ENCODE results near the gene PRR36. TPM values are rescaled to one million over a fixed set of nuclear protein-coding genes. Genes with fewer than 3 reads are reported as not detected.

The PRR36 gene
- 1.9 TPM for total RNA-seq

GRCh38 chr19:7874076-7874896 is at the start of gene PRR36:
Gene PRR36, minus strand, starts transcription at chr19:7874390. Its CDS starts 701 bp downstream, at chr19:7873689.

GRCh38 chr19:7919610-7920518 is 45.7 kb upstream of the PRR36 start, which contains the start of gene SNAPC2:
Gene SNAPC2, plus strand, starts transcription at chr19:7920338. Its CDS starts 29 bp downstream, at chr19:7920367.

GRCh38 chr19:7914598-7915045 is 40.4 kb upstream of the PRR36 start, which contains the start of gene TGFBR3L:
Gene TGFBR3L, plus strand, starts transcription at chr19:7914830.

GRCh38 chr19:7903244-7904073 is 29.3 kb upstream of the PRR36 start, which contains the start of gene MAP2K7:
Gene MAP2K7, plus strand, starts transcription at chr19:7903877. Its CDS starts 68 bp downstream, at chr19:7903945.

GRCh38 chr19:7888145-7888825 is 14.1 kb upstream of the PRR36 start, which contains the start of gene LRRC8E:
Gene LRRC8E, plus strand, starts transcription at chr19:7888510. Its CDS starts 7,094 bp downstream, at chr19:7895604.

GRCh38 chr19:7829561-7830271 is 44.5 kb downstream of the PRR36 start, which contains the start of gene EVI5L:
Gene EVI5L, plus strand, starts transcription at chr19:7830218. Its CDS starts 16,325 bp downstream, at chr19:7846543.

Other genes with a start within 250 kb of the PRR36 start
- 61.0 TPM for gene XAB2, start 244.8 kb downstream of the PRR36 start, total RNA-seq
- gene PET100, start 244.6 kb downstream of the PRR36 start, total RNA-seq = 22.0 TPM
- not detected for gene PCP2, start 240.7 kb downstream of the PRR36 start, total RNA-seq
- gene STXBP2, start 237.3 kb downstream of the PRR36 start, total RNA-seq = 55.6 TPM
- gene RETN, start 205.3 kb downstream of the PRR36 start, total RNA-seq = 6.5 TPM
- gene MCEMP1, start 197.3 kb downstream of the PRR36 start, total RNA-seq = 0.64 TPM
- 66.3 TPM for gene TRAPPC5, start 193.6 kb downstream of the PRR36 start, total RNA-seq
- 0.23 TPM for gene FCER2, start 172.3 kb downstream of the PRR36 start, total RNA-seq
- gene CLEC4G, start 142.3 kb downstream of the PRR36 start, total RNA-seq = 0.29 TPM
- gene CD209, start 126.9 kb downstream of the PRR36 start, total RNA-seq = 4.8 TPM
- gene CLEC4M, start 111.1 kb downstream of the PRR36 start, total RNA-seq = 2.7 TPM
- gene EVI5L, start 44.2 kb downstream of the PRR36 start, total RNA-seq = 15.4 TPM
- 2.7 TPM for gene LRRC8E, start 14.1 kb upstream of the PRR36 start, total RNA-seq
- 25.8 TPM for gene MAP2K7, start 29.5 kb upstream of the PRR36 start, total RNA-seq
- gene TGFBR3L, start 40.4 kb upstream of the PRR36 start, total RNA-seq = not detected
- gene SNAPC2, start 45.9 kb upstream of the PRR36 start, total RNA-seq = 13.7 TPM
- 6.1 TPM for gene CTXN1, start 51.7 kb upstream of the PRR36 start, total RNA-seq
- 33.7 TPM for gene TIMM44, start 69.3 kb upstream of the PRR36 start, total RNA-seq
- 64.2 TPM for gene ELAVL1, start 131.3 kb upstream of the PRR36 start, total RNA-seq
- gene CCL25, start 178.4 kb upstream of the PRR36 start, total RNA-seq = not detected